Breast epithelium (tissue), 4 donors: ENCODE results near the gene LEPROT. TPM values are rescaled to one million over a fixed set of nuclear protein-coding genes. Genes with fewer than 3 reads are reported as not detected.
"Not testable (repeated sequence)": the region's sequence is repeated elsewhere in the genome, so short reads cannot be mapped to it uniquely, and the experiment has no call there.

ENCODE experiments used
- DNase-seq, 2 donors: peaks; one replicate each; pipeline ENCODE4 v3.0.0-alpha.2; 2019; ENCODE audit warnings: low spot score in 2 of 2
- H3K27ac ChIP-seq, 2 donors: fragments of 200-600 bp; sonication (generic) in 1 of 2; one replicate each; pipeline ENCODE4 v1.5.1; 2016 to 2019; ENCODE audit warnings: mild to moderate bottlenecking in 1 of 2
- H3K27me3 ChIP-seq, 2 donors: fragments of 200-600 bp; sonication (generic) in 1 of 2; one replicate each; pipeline versions ENCODE4 v1.5.1 to v1.6.0; 2017 to 2019; ENCODE audit warnings: control low read depth in 1 of 2, mild to moderate bottlenecking in 1 of 2
- H3K36me3 ChIP-seq: fragments of 200-600 bp; one replicate; pipeline ENCODE4 v1.5.1; 2019
- H3K4me1 ChIP-seq, 2 donors: fragments of 200-600 bp; sonication (generic); one replicate each; pipeline ENCODE4 v1.5.1; 2016 to 2019; ENCODE audit warnings: control low read depth in 1 of 2
- H3K4me3 ChIP-seq, 3 donors: fragments of 200-600 bp; sonication (generic); 1 replicate in 2 of 3; 2 replicates in 1 of 3; pipeline ENCODE4 v1.5.1; 2016 to 2019; ENCODE audit warnings: mild to moderate bottlenecking in 3 of 3, moderate library complexity in 2 of 3
- H3K9me3 ChIP-seq, 2 donors: fragments of 200-600 bp; sonication (generic) in 1 of 2; one replicate each; pipeline ENCODE4 v1.5.1; 2016 to 2019; ENCODE audit warnings: control low read depth in 1 of 2
- POLR2A ChIP-seq: fragments of 450-650 bp; IDR thresholded peaks from one replicate; pipeline ENCODE4 v1.6.1; 2016; ENCODE audit warnings: antibody characterized with exemption, mild to moderate bottlenecking, moderate library complexity
- POLR2AphosphoS5 ChIP-seq, 3 donors: sonication (generic); formaldehyde crosslinking; IDR thresholded peaks; one replicate each; pipeline ENCODE4 v1.6.1; 2017; ENCODE audit warnings: antibody characterized with exemption in 3 of 3
- intact Hi-C: fragments of 100-400 bp; cut with DNase I; formaldehyde crosslinking; loops from one replicate; pipeline ENCODE4 v1.15.1; 2023; ENCODE audit warnings: low total_unique reads
- total RNA-seq, 3 donors: library from RNA; depleted of rRNA; stranded (reverse); fragments of >200 nt; gene quantifications; one replicate each; pipeline ENCODE4 v1.1.0, GENCODE V29; 2016
- TF ChIP-seq, protein P1 (sequence below), 3 donors: fragments of 450-650 bp; IDR thresholded peaks; one replicate each; pipeline ENCODE4 v1.5.1; 2016 to 2017; ENCODE audit warnings: antibody characterized with exemption in 3 of 3, mild to moderate bottlenecking in 3 of 3, moderate library complexity in 3 of 3

The LEPROT gene
- total RNA-seq, 3 donors from 2014 or later = 71.1 to 103 (median 75.5) TPM

DNA sequence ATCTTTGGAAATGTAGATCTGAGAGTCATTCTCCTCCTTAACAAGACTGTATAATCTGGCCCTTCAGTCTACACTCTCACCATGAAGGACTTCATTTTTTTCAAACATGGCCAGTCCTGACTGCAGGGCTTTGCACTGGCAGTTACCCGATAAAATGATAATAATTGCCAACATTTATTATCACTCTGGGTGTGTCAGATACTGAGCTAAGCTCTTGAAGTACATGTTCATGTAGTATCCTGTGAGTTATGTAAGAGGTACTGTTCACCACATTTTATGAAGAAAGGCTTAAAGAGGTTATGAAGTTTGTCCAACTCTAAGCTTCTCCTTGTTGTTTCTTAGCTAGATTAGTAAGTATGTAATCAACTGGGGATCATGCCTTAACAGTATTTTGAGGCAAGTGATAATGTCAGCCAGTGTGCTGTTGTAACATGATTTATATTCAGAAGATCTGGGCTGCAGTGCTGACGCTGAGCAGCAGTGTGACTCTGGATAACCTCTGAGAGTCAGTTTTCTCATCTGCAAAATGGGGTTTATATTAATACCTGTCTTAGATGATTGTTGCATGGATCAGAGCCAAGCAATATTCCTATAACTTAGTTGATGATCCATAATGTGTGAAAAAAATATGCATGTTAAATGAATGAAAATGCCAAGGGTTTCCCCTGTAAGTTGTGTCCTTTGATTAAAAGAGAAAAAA is 42.1 kb upstream of the LEPROT start:
- no peaks in the 10 kb centered on the region for H3K4me1 ChIP-seq
- H3K27me3 ChIP-seq = no peaks in the 10 kb centered on the region
- H3K4me3 ChIP-seq = no peak overlapping the region
- no peak overlapping the region for H3K27ac ChIP-seq
- TF ChIP-seq, protein P1, sequence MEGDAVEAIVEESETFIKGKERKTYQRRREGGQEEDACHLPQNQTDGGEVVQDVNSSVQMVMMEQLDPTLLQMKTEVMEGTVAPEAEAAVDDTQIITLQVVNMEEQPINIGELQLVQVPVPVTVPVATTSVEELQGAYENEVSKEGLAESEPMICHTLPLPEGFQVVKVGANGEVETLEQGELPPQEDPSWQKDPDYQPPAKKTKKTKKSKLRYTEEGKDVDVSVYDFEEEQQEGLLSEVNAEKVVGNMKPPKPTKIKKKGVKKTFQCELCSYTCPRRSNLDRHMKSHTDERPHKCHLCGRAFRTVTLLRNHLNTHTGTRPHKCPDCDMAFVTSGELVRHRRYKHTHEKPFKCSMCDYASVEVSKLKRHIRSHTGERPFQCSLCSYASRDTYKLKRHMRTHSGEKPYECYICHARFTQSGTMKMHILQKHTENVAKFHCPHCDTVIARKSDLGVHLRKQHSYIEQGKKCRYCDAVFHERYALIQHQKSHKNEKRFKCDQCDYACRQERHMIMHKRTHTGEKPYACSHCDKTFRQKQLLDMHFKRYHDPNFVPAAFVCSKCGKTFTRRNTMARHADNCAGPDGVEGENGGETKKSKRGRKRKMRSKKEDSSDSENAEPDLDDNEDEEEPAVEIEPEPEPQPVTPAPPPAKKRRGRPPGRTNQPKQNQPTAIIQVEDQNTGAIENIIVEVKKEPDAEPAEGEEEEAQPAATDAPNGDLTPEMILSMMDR (IDR thresholded peaks at IDR 0.05) = no peak
- no peak for TF ChIP-seq POLR2A
- TF ChIP-seq POLR2AphosphoS5 (IDR thresholded peaks at IDR 0.05) = no peak
- no peaks in the 10 kb centered on the region for H3K36me3 ChIP-seq
- no peaks in the 10 kb centered on the region for H3K9me3 ChIP-seq
- no peak for DNase-seq
- intact Hi-C loops = no loop called here

DNA sequence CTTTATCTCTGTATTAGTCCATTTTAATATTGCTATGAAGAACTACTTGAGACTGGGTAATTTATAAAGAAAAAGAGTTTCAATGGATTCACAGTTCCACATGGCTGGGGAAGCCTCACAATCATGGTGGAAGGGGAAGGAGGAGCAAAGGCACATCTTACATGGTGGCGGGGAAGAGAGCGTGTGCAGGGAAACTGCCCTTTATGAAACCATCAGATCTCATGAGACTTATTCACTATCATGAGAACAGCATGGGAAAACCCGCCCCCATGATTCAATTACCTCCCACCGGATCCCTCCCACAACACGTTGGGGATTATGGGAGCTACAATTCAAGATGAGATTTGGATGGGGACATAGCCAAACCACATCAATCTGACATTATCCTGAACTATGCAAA is 36.0 kb upstream of the LEPROT start:
- H3K4me3 ChIP-seq, H3K36me3 ChIP-seq, intact Hi-C loops, H3K27me3 ChIP-seq, DNase-seq, H3K9me3 ChIP-seq, H3K4me1 ChIP-seq, H3K27ac ChIP-seq: not testable (repeated sequence)

DNA sequence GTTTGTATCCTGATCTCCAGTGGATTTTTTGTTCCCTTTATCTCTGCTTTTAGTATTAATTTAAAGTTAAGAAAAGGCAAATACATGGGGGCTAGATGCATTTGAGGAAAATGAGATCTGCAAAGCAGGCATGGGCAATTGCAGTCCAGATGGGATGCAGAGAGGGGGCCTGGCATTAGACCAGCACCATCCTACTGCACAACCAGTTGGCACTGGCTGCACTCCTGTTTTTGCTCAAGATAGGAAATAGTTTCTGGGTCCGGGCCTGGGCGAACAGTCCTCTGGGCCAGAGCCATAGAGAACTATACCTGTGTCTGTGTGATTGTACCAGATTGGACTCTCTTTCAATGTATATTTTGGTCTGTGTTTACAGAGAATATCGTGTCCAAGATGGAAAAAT is 34.0 kb upstream of the LEPROT start:
- Histone ChIP-seq H3K4me3 (no peak overlapping the region), H3K4me1 (no peaks in the 10 kb centered on the region), H3K36me3 (no peaks in the 10 kb centered on the region), H3K27ac (no peak overlapping the region), H3K27me3 (no peaks in the 10 kb centered on the region), H3K9me3 (no peaks in the 10 kb centered on the region)
- TF ChIP-seq, protein P1 (IDR thresholded peaks at IDR 0.05) = no peak
- TF ChIP-seq POLR2A (no peak), POLR2AphosphoS5 (IDR thresholded peaks at IDR 0.05) (no peak)
- intact Hi-C loops = no loop called here
- DNase-seq = no peak

DNA sequence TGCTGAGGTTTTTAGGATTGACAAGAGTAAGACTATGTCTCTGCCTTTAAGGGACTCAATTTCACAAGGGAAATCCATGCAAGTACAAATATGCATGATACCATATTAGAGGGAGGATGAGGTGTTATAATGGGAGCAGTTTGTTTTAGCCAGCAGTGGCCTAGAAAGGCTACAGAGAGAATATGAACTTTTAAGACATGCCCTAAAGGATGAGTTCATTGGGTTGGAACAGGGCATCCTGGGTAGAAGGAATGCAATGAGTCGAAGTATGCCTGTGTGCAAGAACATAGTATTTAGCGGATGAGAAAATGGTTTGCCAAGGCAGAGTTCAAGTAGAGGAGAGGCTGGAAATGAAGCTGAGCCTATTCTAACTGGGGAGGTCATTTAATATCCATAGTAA is 32.6 kb upstream of the LEPROT start:
- no peaks in the 10 kb centered on the region for H3K9me3 ChIP-seq
- intact Hi-C loops = no loop called here
- no peak overlapping the region for H3K4me3 ChIP-seq
- no peak overlapping the region for H3K27ac ChIP-seq
- H3K36me3 ChIP-seq = no peaks in the 10 kb centered on the region
- H3K4me1 ChIP-seq = no peaks in the 10 kb centered on the region
- TF ChIP-seq, protein P1 (IDR thresholded peaks at IDR 0.05) = no peak
- no peak for TF ChIP-seq POLR2A
- no peak for TF ChIP-seq POLR2AphosphoS5 (IDR thresholded peaks at IDR 0.05)
- H3K27me3 ChIP-seq = no peaks in the 10 kb centered on the region
- DNase-seq = no peak

DNA sequence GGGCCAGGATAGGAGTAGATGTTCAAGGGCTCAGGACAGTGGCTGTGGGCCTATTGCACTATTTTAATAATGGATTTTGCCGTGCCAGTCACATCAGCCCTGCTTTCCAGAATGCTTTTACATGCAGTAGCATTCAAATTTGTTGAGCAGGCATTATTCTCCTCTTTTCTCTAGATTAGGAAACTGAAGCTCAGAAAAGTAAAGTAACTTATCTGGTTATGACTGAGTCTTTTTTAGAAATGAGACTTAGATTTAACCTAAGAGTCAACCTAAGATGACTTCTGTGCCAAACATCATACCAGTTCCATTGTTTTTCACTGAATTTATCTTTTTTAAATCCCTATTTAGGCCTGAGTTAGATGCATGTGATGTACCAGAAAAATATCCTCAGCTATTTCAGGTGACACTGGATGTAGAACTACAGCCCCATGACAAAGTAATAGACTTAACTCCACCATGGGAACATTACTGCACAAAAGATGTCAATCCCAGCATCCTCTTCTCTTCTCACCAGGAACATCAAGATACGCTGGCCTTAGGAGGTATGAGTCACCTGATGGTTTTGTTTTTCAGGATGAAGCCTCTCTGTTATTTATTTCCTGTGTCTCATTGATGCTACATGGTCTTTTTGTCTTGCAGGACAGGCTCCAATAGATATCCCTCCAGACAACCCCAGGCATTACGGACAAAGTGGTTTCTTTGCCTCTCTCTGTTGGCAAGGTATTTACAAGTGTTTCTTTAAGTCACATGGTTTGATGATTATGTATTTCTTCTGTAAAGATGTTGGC is 31.4 kb upstream of the LEPROT start:
- no peaks in the 10 kb centered on the region for H3K9me3 ChIP-seq
- no peak overlapping the region for H3K4me3 ChIP-seq
- TF ChIP-seq POLR2AphosphoS5 (IDR thresholded peaks at IDR 0.05) (no peak), POLR2A (no peak)
- TF ChIP-seq, protein P1 (IDR thresholded peaks at IDR 0.05) = no peak
- intact Hi-C loops = no loop called here
- H3K4me1 ChIP-seq = no peaks in the 10 kb centered on the region
- DNase-seq = no peak
- no peak overlapping the region for H3K27ac ChIP-seq
- no peaks in the 10 kb centered on the region for H3K36me3 ChIP-seq
- H3K27me3 ChIP-seq = no peaks in the 10 kb centered on the region
